Ovary (tissue), 3 donors: Measurements from ENCODE around the gene RAD9B.

Source experiments
- EP300 ChIP-seq: sonication (generic); formaldehyde crosslinking; IDR thresholded peaks from one replicate; pipeline ENCODE4 v1.6.1; 2017; ENCODE audit warnings: antibody characterized with exemption
- POLR2A ChIP-seq: fragments of 450-650 bp; IDR thresholded peaks from one replicate; pipeline ENCODE4 v1.6.1; 2017; ENCODE audit warnings: antibody characterized with exemption, mild to moderate bottlenecking, moderate library complexity
- TF ChIP-seq, protein P1 (sequence below), 3 donors: fragments of 450-650 bp in 2 of 3; fragments of 200-600 bp in 1 of 3; IDR thresholded peaks; one replicate each; pipeline versions ENCODE4 v1.5.1 to v1.8.0; 2016 to 2022; ENCODE audit warnings: antibody characterized with exemption in 3 of 3, mild to moderate bottlenecking in 1 of 3
- donor health status: DM: no; HTN: no; CAD: no.

DNA sequence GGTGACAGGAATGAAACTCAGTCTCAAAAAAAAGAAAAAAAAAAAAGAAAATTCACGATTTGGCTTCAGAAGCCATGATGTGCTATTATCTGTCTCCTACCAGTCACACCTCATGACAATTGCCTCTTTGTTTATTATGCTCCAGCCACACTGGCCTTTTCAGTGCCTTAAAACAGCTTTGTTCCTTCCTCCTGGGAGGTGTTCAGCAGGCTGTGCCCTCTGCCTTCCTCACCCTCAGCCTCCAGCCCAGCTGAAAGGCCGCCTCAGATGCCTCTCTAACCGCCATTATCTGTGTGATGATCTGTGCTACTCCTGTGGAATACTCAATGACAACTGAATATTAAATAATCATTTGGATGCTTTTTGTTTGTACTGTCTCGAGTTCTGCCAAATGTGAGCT is 43.4 kb upstream of the RAD9B start:
- TF ChIP-seq, protein P1, sequence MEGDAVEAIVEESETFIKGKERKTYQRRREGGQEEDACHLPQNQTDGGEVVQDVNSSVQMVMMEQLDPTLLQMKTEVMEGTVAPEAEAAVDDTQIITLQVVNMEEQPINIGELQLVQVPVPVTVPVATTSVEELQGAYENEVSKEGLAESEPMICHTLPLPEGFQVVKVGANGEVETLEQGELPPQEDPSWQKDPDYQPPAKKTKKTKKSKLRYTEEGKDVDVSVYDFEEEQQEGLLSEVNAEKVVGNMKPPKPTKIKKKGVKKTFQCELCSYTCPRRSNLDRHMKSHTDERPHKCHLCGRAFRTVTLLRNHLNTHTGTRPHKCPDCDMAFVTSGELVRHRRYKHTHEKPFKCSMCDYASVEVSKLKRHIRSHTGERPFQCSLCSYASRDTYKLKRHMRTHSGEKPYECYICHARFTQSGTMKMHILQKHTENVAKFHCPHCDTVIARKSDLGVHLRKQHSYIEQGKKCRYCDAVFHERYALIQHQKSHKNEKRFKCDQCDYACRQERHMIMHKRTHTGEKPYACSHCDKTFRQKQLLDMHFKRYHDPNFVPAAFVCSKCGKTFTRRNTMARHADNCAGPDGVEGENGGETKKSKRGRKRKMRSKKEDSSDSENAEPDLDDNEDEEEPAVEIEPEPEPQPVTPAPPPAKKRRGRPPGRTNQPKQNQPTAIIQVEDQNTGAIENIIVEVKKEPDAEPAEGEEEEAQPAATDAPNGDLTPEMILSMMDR (IDR thresholded peaks at IDR 0.05) = no peak
- TF ChIP-seq EP300 (no peak), POLR2A (no peak)
